SK-N-SH (cell line): ENCODE measurements around the gene CDC73. TPM values are rescaled to one million over a fixed set of nuclear protein-coding genes. Genes with fewer than 3 reads are reported as not detected.

ENCODE experiments used
- CTCF ChIA-PET: fragments of 300-600, 350-600 bp; formaldehyde crosslinking; extraction: SDS; loops from one replicate; lab custom pipeline; 2021; lab: Yijun Ruan, JAX
- POLR2A ChIA-PET: fragments of 350-600 bp; sonication (Branson Sonifier 250); formaldehyde crosslinking; extraction: SDS; loops from one replicate; lab custom pipeline; 2020; ENCODE audit warnings: antibody characterized with exemption, inconsistent platforms; lab: Yijun Ruan, JAX
- DNase-seq: peaks from one replicate; pipeline ENCODE4 v3.0.0; 2012
- H2AFZ ChIP-seq: fragments of 200-600 bp; sonication (generic); 2 replicates; pipeline ENCODE4 v1.8.1; 2016; ENCODE audit warnings: antibody characterized with exemption, mild to moderate bottlenecking, low read depth
- H3F3A ChIP-seq: fragments of 200-600 bp; sonication (generic); replicated peaks from 2 replicates; pipeline ENCODE3; 2016; ENCODE audit warnings: antibody characterized with exemption, mild to moderate bottlenecking; ENCODE audit not compliant: insufficient read depth
- H3K27ac ChIP-seq, 2 experiments: fragments of 200-500 bp in 1 of 2; fragments of 200-600 bp in 1 of 2; sonication (Bioruptor generic) in 1 of 2; sonication (generic), shearing (Covaris generic) in 1 of 2; 2 replicates each; pipeline versions ENCODE4 v1.5.1 to v1.6.1; 2014 to 2016; ENCODE audit warnings: low read depth in 2 of 2, inconsistent platforms in 1 of 2, low read length in 1 of 2, mild to moderate bottlenecking in 1 of 2, mixed read lengths in 1 of 2
- H3K27me3 ChIP-seq: fragments of 200-600 bp; sonication (generic), shearing (Covaris generic); 2 replicates; pipeline ENCODE4 v1.6.1; 2016; ENCODE audit warnings: mixed run types; ENCODE audit not compliant: insufficient read depth
- H3K36me3 ChIP-seq, 2 experiments: fragments of 200-500 bp in 1 of 2; fragments of 200-600 bp in 1 of 2; sonication (Bioruptor generic) in 1 of 2; sonication (generic) in 1 of 2; replicated peaks in 1 of 2; 2 replicates each; pipeline versions ENCODE3 to v1.5.1; 2014 to 2016; ENCODE audit warnings: low read length in 1 of 2, mild to moderate bottlenecking in 1 of 2; ENCODE audit not compliant: insufficient read depth in 2 of 2, control insufficient read depth in 1 of 2
- H3K4me1 ChIP-seq, 2 experiments: fragments of 200-500 bp in 1 of 2; fragments of 200-600 bp in 1 of 2; sonication (Bioruptor generic) in 1 of 2; sonication (generic), shearing (Covaris generic) in 1 of 2; 2 replicates each; pipeline versions ENCODE4 v1.5.1 to v1.6.1; 2014 to 2016; ENCODE audit warnings: low read depth in 1 of 2, low read length in 1 of 2, mixed run types in 1 of 2; ENCODE audit not compliant: insufficient read depth in 2 of 2, control insufficient read depth in 1 of 2
- H3K4me2 ChIP-seq: fragments of 200-600 bp; sonication (generic), shearing (Covaris generic); 2 replicates; pipeline ENCODE4 v1.6.1; 2017; ENCODE audit warnings: mixed run types
- H3K4me3 ChIP-seq, 2 experiments: fragments of 200-500 bp in 1 of 2; fragments of 200-600 bp in 1 of 2; sonication (Bioruptor generic) in 1 of 2; sonication (generic), shearing (Covaris generic) in 1 of 2; 2 replicates each; pipeline versions ENCODE4 v1.5.1 to v1.8.1; 2014 to 2016; ENCODE audit warnings: low read depth in 2 of 2, inconsistent platforms in 1 of 2, low read length in 1 of 2, mild to moderate bottlenecking in 1 of 2, mixed read lengths in 1 of 2, moderate library complexity in 1 of 2
- H3K79me2 ChIP-seq: fragments of 200-600 bp; sonication (generic); 2 replicates; pipeline ENCODE4 v1.8.1; 2017; ENCODE audit warnings: mild to moderate bottlenecking; ENCODE audit not compliant: insufficient read depth
- H3K9ac ChIP-seq: fragments of 200-600 bp; sonication (generic); 2 replicates; pipeline ENCODE4 v1.6.1; 2017; ENCODE audit warnings: mixed run types
- H3K9me2 ChIP-seq: fragments of 200-600 bp; sonication (generic); 2 replicates; pipeline ENCODE4 v1.6.1; 2017; ENCODE audit warnings: mixed run types
- H3K9me3 ChIP-seq: fragments of 200-600 bp; sonication (generic); 2 replicates; pipeline ENCODE4 v1.6.1; 2017; ENCODE audit warnings: mixed run types, mild to moderate bottlenecking, moderate library complexity
- H4K20me1 ChIP-seq: fragments of 200-600 bp; sonication (generic); 2 replicates; pipeline ENCODE4 v1.6.1; 2017; ENCODE audit warnings: mild to moderate bottlenecking, mixed run types; ENCODE audit not compliant: insufficient read depth
- CHD2 ChIP-seq: fragments of 150-350 bp; IDR thresholded peaks from 2 replicates; pipeline ENCODE4 v1.6.1; 2018; ENCODE audit warnings: low read length; ENCODE audit not compliant: partially characterized antibody
- ELF1 ChIP-seq: IDR thresholded peaks from 2 replicates; pipeline ENCODE4 v1.4.0; 2012
- EZH2phosphoT487 ChIP-seq: fragments of 200-600 bp; sonication (generic); IDR thresholded peaks from 2 replicates; pipeline ENCODE4 v1.6.1; 2017; ENCODE audit warnings: low read depth, mixed run types, mild to moderate bottlenecking, antibody characterized with exemption, moderate library complexity, borderline replicate concordance
- FOSL2 ChIP-seq: IDR thresholded peaks from 2 replicates; pipeline ENCODE4 v1.4.0; 2012; ENCODE audit warnings: low read depth, mild to moderate bottlenecking, moderate library complexity, borderline replicate concordance
- FOXM1 ChIP-seq: IDR thresholded peaks from 2 replicates; pipeline ENCODE4 v1.4.0; 2012; ENCODE audit warnings: low read depth, mild to moderate bottlenecking
- JUND ChIP-seq: IDR thresholded peaks from 2 replicates; pipeline ENCODE4 v1.4.0; 2012
- NRF1 ChIP-seq: IDR thresholded peaks from 2 replicates; pipeline ENCODE4 v1.6.1; 2012; ENCODE audit warnings: low read depth, mild to moderate bottlenecking, low read length
- POLR2AphosphoS5 ChIP-seq: IDR thresholded peaks from 2 replicates; pipeline ENCODE4 v1.6.1; 2012; ENCODE audit warnings: low read depth, low read length
- RAD21 ChIP-seq: IDR thresholded peaks from 2 replicates; pipeline ENCODE4 v1.6.1; 2012; ENCODE audit warnings: mild to moderate bottlenecking, low read length
- RFX5 ChIP-seq: IDR thresholded peaks from 2 replicates; pipeline ENCODE4 v1.6.1; 2012; ENCODE audit warnings: mild to moderate bottlenecking, improper control_type of control experiment, low read length
- RXRA ChIP-seq: IDR thresholded peaks from 2 replicates; pipeline ENCODE4 v1.4.0; 2012; ENCODE audit warnings: low read depth, mild to moderate bottlenecking, borderline replicate concordance
- TCF12 ChIP-seq: IDR thresholded peaks from 2 replicates; pipeline ENCODE4 v1.4.0; 2012
- YY1 ChIP-seq: IDR thresholded peaks from 2 replicates; pipeline ENCODE4 v1.4.0; 2012; ENCODE audit warnings: low read depth, mild to moderate bottlenecking
- WGBS: methylation state at CpG from one replicate; pipeline ENCODE4 v1.1.6; 2017; ENCODE audit warnings: low lambda C conversion rate; 5-methylcytosine and 5-hydroxymethylcytosine counted together
- polyA plus RNA-seq, 3 experiments: library from polyadenylated mRNA; depleted of rRNA; stranded (reverse); fragments of >200 nt; gene quantifications; 2 replicates each; pipeline ENCODE4 v1.2.3, GENCODE V29; 2012
- TF ChIP-seq, protein P1 (sequence below): fragments of 150-350 bp; IDR thresholded peaks from 2 replicates; pipeline ENCODE4 v1.6.1; 2017; ENCODE audit warnings: antibody characterized with exemption, low read length, low read depth, borderline replicate concordance
- TF ChIP-seq, protein P2 (sequence below): IDR thresholded peaks from 2 replicates; pipeline ENCODE4 v1.4.0; 2012; ENCODE audit warnings: low read depth, borderline replicate concordance
- TF ChIP-seq, protein P3 (sequence below): IDR thresholded peaks from 2 replicates; pipeline ENCODE4 v1.4.0; 2012; ENCODE audit warnings: low read depth, borderline replicate concordance
- TF ChIP-seq, protein P4 (sequence below): IDR thresholded peaks from 2 replicates; pipeline ENCODE4 v1.4.0; 2012; ENCODE audit warnings: low read depth
- TF ChIP-seq, protein P5 (sequence below): IDR thresholded peaks from 2 replicates; pipeline ENCODE4; 2012

The CDC73 gene
- polyA plus RNA-seq, 1 of the 3 experiments (the other 2 are of a cell fraction), result 13.4 TPM

DNA sequence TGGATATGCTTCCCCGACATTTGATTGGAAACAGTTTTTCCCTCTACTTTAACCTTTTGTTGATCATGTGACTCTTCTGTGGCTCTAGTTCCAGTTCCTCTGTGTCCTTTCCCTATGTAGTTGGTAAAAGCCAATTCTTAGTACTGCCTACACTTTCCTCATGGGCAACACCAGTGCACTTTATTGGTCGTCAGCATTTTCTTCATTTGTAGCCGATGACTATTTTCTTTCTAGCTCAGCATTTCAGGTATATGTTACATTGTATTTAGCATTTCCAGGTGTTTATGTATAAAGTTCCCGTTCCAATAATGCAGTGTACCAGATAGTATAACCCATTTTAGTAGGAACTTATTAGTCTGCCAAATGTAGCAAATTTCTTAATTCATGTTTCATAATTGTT is 92.2 kb downstream of the CDC73 start:
- H3K9me3 ChIP-seq, result no peaks in the 10 kb centered on the region
- no peak overlapping the region for H2AFZ ChIP-seq
- ChIA-PET CTCF (no interaction called here), POLR2A (no interaction called here)
- no peak for TF ChIP-seq ELF1
- TF ChIP-seq JUND, result no peak
- no peak for TF ChIP-seq EZH2phosphoT487
- no peak for TF ChIP-seq CHD2
- TF ChIP-seq POLR2AphosphoS5, result no peak
- no peak for TF ChIP-seq RFX5
- TF ChIP-seq, protein P1, sequence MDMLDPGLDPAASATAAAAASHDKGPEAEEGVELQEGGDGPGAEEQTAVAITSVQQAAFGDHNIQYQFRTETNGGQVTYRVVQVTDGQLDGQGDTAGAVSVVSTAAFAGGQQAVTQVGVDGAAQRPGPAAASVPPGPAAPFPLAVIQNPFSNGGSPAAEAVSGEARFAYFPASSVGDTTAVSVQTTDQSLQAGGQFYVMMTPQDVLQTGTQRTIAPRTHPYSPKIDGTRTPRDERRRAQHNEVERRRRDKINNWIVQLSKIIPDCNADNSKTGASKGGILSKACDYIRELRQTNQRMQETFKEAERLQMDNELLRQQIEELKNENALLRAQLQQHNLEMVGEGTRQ, result no peak
- TF ChIP-seq, protein P2, sequence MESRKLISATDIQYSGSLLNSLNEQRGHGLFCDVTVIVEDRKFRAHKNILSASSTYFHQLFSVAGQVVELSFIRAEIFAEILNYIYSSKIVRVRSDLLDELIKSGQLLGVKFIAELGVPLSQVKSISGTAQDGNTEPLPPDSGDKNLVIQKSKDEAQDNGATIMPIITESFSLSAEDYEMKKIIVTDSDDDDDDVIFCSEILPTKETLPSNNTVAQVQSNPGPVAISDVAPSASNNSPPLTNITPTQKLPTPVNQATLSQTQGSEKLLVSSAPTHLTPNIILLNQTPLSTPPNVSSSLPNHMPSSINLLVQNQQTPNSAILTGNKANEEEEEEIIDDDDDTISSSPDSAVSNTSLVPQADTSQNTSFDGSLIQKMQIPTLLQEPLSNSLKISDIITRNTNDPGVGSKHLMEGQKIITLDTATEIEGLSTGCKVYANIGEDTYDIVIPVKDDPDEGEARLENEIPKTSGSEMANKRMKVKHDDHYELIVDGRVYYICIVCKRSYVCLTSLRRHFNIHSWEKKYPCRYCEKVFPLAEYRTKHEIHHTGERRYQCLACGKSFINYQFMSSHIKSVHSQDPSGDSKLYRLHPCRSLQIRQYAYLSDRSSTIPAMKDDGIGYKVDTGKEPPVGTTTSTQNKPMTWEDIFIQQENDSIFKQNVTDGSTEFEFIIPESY, result no peak
- no peak for TF ChIP-seq TCF12
- no peak for TF ChIP-seq RAD21
- no peak for TF ChIP-seq NRF1
- TF ChIP-seq, protein P3, sequence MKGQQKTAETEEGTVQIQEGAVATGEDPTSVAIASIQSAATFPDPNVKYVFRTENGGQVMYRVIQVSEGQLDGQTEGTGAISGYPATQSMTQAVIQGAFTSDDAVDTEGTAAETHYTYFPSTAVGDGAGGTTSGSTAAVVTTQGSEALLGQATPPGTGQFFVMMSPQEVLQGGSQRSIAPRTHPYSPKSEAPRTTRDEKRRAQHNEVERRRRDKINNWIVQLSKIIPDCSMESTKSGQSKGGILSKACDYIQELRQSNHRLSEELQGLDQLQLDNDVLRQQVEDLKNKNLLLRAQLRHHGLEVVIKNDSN, result no peak
- no peaks in the 10 kb centered on the region; the same call in 1 of the 2 replicates for H3K79me2 ChIP-seq
- no peak overlapping the region for H3K27ac ChIP-seq
- H3K4me2 ChIP-seq, result no peak overlapping the region
- no peaks in the 10 kb centered on the region for H3K4me1 ChIP-seq
- peaks cover 33 to 55% of the 10 kb centered on the region in 2 experiments for H3K36me3 ChIP-seq
- DNase-seq, result no peak
- H3K27me3 ChIP-seq, result no peaks in the 10 kb centered on the region
- H4K20me1 ChIP-seq, result no peaks in the 10 kb centered on the region
- peaks cover 6% of the 10 kb centered on the region for H3F3A ChIP-seq
- no peaks in the 10 kb centered on the region for H3K9me2 ChIP-seq
- 98% methylated on average over 4 of the region's 4 CpGs for WGBS
- no peak overlapping the region for H3K9ac ChIP-seq
- H3K4me3 ChIP-seq, result no peak overlapping the region

DNA sequence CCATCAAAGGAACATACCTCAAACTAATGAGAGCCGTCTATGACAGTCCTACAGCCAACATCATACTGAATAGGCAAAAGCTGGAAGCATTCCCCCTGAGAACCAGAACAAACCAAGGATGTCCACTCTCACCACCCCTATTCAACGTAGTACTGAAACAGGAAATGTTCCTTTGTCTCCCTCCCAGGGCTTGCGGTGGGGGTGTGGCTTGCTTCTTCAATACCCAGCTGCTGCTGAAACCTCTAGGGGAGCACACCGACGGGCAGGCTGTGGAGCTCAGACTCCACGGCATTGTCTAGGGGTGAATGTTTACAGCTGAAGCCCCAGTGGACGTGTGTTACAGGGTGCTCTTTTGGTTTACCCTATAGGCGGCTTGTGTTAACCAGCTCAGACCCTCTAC is 95.1 kb downstream of the CDC73 start:
- Histone ChIP-seq H3K9me3 (no peaks in the 10 kb centered on the region), H3K4me2 (no peak overlapping the region), H3K79me2 (no peaks in the 10 kb centered on the region; the same call in 1 of the 2 replicates), H3K4me3 (no peak overlapping the region), H3F3A (no peaks in the 10 kb centered on the region), H3K4me1 (no peaks in the 10 kb centered on the region; a peak in 1 of 4 replicates), H3K36me3 (peaks cover 33 to 71% of the 10 kb centered on the region in 2 experiments), H3K27me3 (no peaks in the 10 kb centered on the region), H4K20me1 (no peaks in the 10 kb centered on the region), H2AFZ (no peak overlapping the region), H3K9ac (no peak overlapping the region), H3K27ac (no peak overlapping the region), H3K9me2 (no peaks in the 10 kb centered on the region)
- ChIA-PET POLR2A (no interaction called here), CTCF (no interaction called here)
- TF ChIP-seq, protein P1, result no peak
- TF ChIP-seq RXRA (no peak), TCF12 (no peak), JUND (no peak), EZH2phosphoT487 (no peak), FOSL2 (no peak), FOXM1 (no peak), YY1 (no peak)
- TF ChIP-seq, protein P4, sequence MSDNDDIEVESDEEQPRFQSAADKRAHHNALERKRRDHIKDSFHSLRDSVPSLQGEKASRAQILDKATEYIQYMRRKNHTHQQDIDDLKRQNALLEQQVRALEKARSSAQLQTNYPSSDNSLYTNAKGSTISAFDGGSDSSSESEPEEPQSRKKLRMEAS, result no peak
- TF ChIP-seq, protein P5, sequence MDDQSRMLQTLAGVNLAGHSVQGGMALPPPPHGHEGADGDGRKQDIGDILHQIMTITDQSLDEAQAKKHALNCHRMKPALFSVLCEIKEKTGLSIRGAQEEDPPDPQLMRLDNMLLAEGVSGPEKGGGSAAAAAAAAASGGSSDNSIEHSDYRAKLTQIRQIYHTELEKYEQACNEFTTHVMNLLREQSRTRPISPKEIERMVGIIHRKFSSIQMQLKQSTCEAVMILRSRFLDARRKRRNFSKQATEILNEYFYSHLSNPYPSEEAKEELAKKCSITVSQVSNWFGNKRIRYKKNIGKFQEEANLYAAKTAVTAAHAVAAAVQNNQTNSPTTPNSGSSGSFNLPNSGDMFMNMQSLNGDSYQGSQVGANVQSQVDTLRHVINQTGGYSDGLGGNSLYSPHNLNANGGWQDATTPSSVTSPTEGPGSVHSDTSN, result no peak
- TF ChIP-seq, protein P2, result no peak
- TF ChIP-seq, protein P3, result no peak
- WGBS, result 97% methylated on average over 8 of the region's 8 CpGs
- DNase-seq, result no peak
